Measurements from ENCODE around the gene FHIT. TPM values are rescaled to one million over a fixed set of nuclear protein-coding genes. Genes with fewer than 3 reads are reported as not detected.

Gene FHIT
- total RNA-seq, 2 donors from 2014 or later: 10.4 to 15.8 TPM

DNA sequence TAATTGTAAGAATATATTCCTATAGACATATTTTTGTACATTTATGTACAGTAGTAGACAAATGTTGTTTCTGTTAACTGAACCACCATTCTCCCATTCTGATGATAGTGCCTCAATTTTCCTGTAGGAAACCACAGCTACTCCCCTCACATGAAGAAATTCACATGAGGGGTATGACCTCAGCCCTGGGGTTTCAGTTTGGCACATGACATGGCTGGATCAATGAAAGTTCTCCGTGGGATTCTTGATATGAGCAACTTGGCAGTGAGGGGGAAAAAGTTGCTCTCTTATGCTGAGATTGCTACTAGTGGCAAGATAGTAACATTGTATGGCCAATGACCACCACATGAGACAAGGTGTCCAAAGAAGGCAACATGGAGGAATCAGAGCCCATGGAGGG lies 1111.1 kb downstream of the FHIT start:
- H3K4me3 ChIP-seq: no peak overlapping the region
- no peaks in the 10 kb centered on the region for H3K36me3 ChIP-seq (replicated peaks in 1 of 2; ENCODE audit: insufficient read depth in 1 of 2, low read depth in 2 of 2)
- intact Hi-C loops (cut with DNase I): no loop called here
- H3K9me3 ChIP-seq: no peaks in the 10 kb centered on the region
- H3K4me1 ChIP-seq: no peaks in the 10 kb centered on the region
- 31 to 40% methylated on average over 1 of the region's 1 CpG for WGBS, 2 donors
- H3K27me3 ChIP-seq: no peaks in the 10 kb centered on the region
- TF ChIP-seq POLR2A (IDR thresholded peaks at IDR 0.05) (no peak), CTCF (IDR thresholded peaks at IDR 0.05) (no peak)
- ATAC-seq (no peak), DNase-seq (no peak)
- H3K27ac ChIP-seq: no peak overlapping the region

DNA sequence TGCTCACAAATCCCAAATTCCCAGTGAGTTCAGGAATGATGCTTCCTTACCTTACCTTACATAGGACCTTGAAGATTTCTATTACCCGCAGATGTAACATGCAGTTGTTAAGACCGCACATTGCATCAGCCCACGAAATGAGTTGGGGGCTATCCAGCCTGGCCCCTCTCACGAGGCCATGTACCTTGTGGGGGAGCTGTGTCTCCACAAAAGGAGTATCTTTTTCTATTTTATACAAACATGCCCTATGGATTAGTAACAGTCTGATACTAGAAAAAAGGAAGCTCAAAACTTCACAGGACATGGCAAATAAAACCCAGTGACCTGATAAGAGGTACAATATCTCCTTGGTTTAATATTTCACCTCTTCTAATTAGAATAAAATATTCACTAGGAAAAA lies 1114.7 kb downstream of the FHIT start:
- no peak overlapping the region for H3K4me3 ChIP-seq
- no peaks in the 10 kb centered on the region for H3K9me3 ChIP-seq
- DNase-seq (no peak), ATAC-seq (no peak)
- H3K4me1 ChIP-seq: no peaks in the 10 kb centered on the region
- WGBS, 2 donors: 72 to 74% methylated on average over 4 of the region's 4 CpGs
- H3K27me3 ChIP-seq: no peaks in the 10 kb centered on the region
- H3K27ac ChIP-seq: no peak overlapping the region
- no peak for TF ChIP-seq CTCF (IDR thresholded peaks at IDR 0.05)
- no peak for TF ChIP-seq POLR2A (IDR thresholded peaks at IDR 0.05)
- no peaks in the 10 kb centered on the region for H3K36me3 ChIP-seq (replicated peaks in 1 of 2; ENCODE audit: insufficient read depth in 1 of 2, low read depth in 2 of 2)
- intact Hi-C loops (cut with DNase I): no loop called here

DNA sequence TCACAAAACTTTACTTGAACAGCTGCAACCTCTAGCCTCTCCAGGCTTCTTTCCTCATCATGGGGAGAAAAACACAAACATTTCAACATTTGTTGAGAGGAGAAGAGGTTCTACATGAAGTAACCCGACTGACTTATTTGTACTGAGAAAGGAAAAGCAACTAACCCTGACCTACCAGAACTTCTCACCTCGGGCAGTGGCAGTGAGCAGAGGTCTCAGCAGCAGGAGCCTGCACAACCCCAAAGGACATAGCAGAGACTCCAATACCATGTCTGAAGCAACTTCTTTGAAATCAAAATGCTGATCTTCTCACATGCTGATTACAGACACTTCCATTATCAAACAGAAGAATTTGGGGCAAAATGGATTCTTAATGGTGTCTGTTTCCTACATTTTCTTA lies 1115.8 kb downstream of the FHIT start:
- Histone ChIP-seq H3K27ac (no peak overlapping the region), H3K36me3 (replicated peaks in 1 of 2; ENCODE audit: insufficient read depth in 1 of 2, low read depth in 2 of 2) (no peaks in the 10 kb centered on the region), H3K4me3 (no peak overlapping the region), H3K4me1 (no peaks in the 10 kb centered on the region), H3K27me3 (no peaks in the 10 kb centered on the region), H3K9me3 (no peaks in the 10 kb centered on the region)
- DNase-seq: no peak
- TF ChIP-seq CTCF (IDR thresholded peaks at IDR 0.05) (no peak), POLR2A (IDR thresholded peaks at IDR 0.05) (no peak)
- intact Hi-C loops (cut with DNase I): no loop called here
- 58 to 70% methylated on average over 2 of the region's 2 CpGs for WGBS, 2 donors
- no peak for ATAC-seq

DNA sequence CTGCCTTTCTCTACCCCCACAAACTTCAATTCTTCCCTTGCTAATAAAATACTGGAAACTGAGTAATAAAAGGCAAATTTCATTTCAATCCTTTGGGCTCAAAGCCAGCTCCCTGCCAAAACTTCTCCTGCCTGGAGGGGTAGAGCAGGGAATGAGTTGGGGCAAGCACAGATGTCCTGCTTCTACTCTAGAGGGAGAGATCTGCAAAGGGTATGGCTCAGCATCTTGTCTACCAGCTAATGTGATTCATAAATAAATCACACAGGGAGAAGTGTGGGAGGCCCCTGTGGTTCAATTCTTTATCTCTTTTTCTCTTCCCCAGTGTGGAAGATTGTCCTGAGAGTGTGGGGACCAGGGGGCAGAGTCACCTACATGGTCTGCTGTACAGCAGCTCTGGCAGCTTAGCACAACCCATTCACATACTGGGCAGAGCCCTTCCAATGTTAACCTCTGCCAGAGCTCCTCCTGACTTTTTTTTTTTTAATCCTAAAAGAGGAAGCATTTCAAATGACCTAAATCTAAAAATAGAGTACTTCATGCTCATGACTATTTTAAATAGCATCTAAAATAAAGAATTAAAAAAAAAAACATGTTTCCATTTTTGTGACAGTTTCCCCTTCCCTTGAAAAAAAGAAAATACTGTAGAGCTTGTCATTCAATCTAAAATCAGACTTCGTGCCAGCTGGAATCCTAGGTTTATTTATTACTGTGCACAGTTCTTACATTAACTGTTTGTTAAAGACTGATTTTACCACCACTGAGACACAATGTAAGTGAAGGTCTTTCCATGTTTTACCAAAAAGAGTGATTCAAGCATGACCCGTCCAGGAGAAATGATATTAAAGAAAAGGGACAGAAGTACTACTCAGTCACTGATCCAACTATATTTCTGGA lies 1117.7 kb downstream of the FHIT start:
- DNase-seq (no peak), ATAC-seq (no peak)
- Histone ChIP-seq H3K27ac (no peak overlapping the region), H3K9me3 (no peaks in the 10 kb centered on the region), H3K27me3 (no peaks in the 10 kb centered on the region), H3K4me3 (no peak overlapping the region), H3K36me3 (replicated peaks in 1 of 2; ENCODE audit: insufficient read depth in 1 of 2, low read depth in 2 of 2) (no peaks in the 10 kb centered on the region), H3K4me1 (no peaks in the 10 kb centered on the region)
- 44 to 56% methylated on average over 2 of the region's 2 CpGs for WGBS, 2 donors
- no peak for TF ChIP-seq POLR2A (IDR thresholded peaks at IDR 0.05)
- no peak for TF ChIP-seq CTCF (IDR thresholded peaks at IDR 0.05)
- intact Hi-C loops (cut with DNase I): no loop called here

GRCh38 chr3:60131618-60132017 lies 1119.6 kb downstream of the FHIT start:
- DNase-seq: no peak
- intact Hi-C loops (cut with DNase I): no loop called here

More at GRCh38 chr3:60131618-60132017, 1119.6 kb downstream of the FHIT start:
- Histone ChIP-seq H3K4me3 (no peak overlapping the region), H3K27me3 (no peaks in the 10 kb centered on the region), H3K36me3 (replicated peaks in 1 of 2; ENCODE audit: insufficient read depth in 1 of 2, low read depth in 2 of 2) (no peaks in the 10 kb centered on the region), H3K9me3 (no peaks in the 10 kb centered on the region), H3K4me1 (no peaks in the 10 kb centered on the region), H3K27ac (no peak overlapping the region)
- no peak for ATAC-seq
- TF ChIP-seq CTCF (IDR thresholded peaks at IDR 0.05) (no peak), POLR2A (IDR thresholded peaks at IDR 0.05) (no peak)
